Astrocyte (in vitro differentiated cells and primary cell): ENCODE data around the gene ABCA4. TPM values are rescaled to one million over a fixed set of nuclear protein-coding genes. Genes with fewer than 3 reads are reported as not detected.

Experiments
- DNase-seq: peaks from one replicate; pipeline ENCODE4 v3.0.0-alpha.2; 2010; ENCODE audit warnings: low read depth
- FAIRE-seq: peaks from 2 replicates; lab custom pipeline; 2011; peaks lifted over from hg19 to GRCh38; lab: Jason Lieb, UNC
- H2AFZ ChIP-seq: 2 replicates; pipeline ENCODE4 v1.6.0; 2012; ENCODE audit warnings: low read depth, low read length, inconsistent platforms
- H3K27ac ChIP-seq: 2 replicates; pipeline ENCODE4 v1.5.1; 2011; ENCODE audit warnings: low read depth, low read length, inconsistent platforms
- H3K27me3 ChIP-seq: 2 replicates; pipeline ENCODE4 v1.6.0; 2011; ENCODE audit warnings: low read length, inconsistent platforms; ENCODE audit not compliant: insufficient read depth
- H3K36me3 ChIP-seq: 2 replicates; pipeline ENCODE4 v1.5.1; 2011; ENCODE audit warnings: low read length, inconsistent platforms; ENCODE audit not compliant: insufficient read depth
- H3K4me1 ChIP-seq: 2 replicates; pipeline ENCODE4 v1.5.1; 2011; ENCODE audit warnings: low read length, inconsistent platforms; ENCODE audit not compliant: insufficient read depth
- H3K4me2 ChIP-seq: 2 replicates; pipeline ENCODE4 v1.6.0; 2012; ENCODE audit warnings: low read length, inconsistent platforms
- H3K4me3 ChIP-seq: 2 replicates; pipeline ENCODE4 v1.5.1; 2011; ENCODE audit warnings: low read depth, mild to moderate bottlenecking, low read length, inconsistent platforms; ENCODE audit not compliant: insufficient read depth
- H3K79me2 ChIP-seq: 2 replicates; pipeline ENCODE4 v1.6.0; 2012; ENCODE audit warnings: mild to moderate bottlenecking, low read length, inconsistent platforms; ENCODE audit not compliant: insufficient read depth
- H3K9ac ChIP-seq: 2 replicates; pipeline ENCODE4 v1.6.0; 2012; ENCODE audit warnings: mild to moderate bottlenecking, low read length, inconsistent platforms
- H3K9me3 ChIP-seq: 2 replicates; pipeline ENCODE4 v1.5.1; 2012; ENCODE audit warnings: low read depth, mild to moderate bottlenecking, low read length, inconsistent platforms; ENCODE audit not compliant: insufficient read depth
- H4K20me1 ChIP-seq: 2 replicates; pipeline ENCODE4 v1.6.0; 2012; ENCODE audit warnings: low read length, inconsistent platforms; ENCODE audit not compliant: insufficient read depth
- H3K27ac Mint-ChIP-seq: one replicate; pipeline ENCODE4 v1.8.0; 2021; ENCODE audit warnings: mild to moderate bottlenecking, mixed read lengths; ENCODE audit not compliant: unreplicated experiment
- H3K27me3 Mint-ChIP-seq: one replicate; pipeline ENCODE4 v1.8.0; 2021; ENCODE audit warnings: low read depth, mixed read lengths; ENCODE audit not compliant: unreplicated experiment
- H3K36me3 Mint-ChIP-seq: one replicate; pipeline ENCODE4 v1.8.0; 2021; ENCODE audit warnings: low read depth, mixed read lengths; ENCODE audit not compliant: unreplicated experiment
- H3K4me1 Mint-ChIP-seq: one replicate; pipeline ENCODE4 v1.8.0; 2021; ENCODE audit warnings: low read depth, mixed read lengths; ENCODE audit not compliant: unreplicated experiment
- H3K4me3 Mint-ChIP-seq: one replicate; pipeline ENCODE4 v1.8.0; 2021; ENCODE audit warnings: mild to moderate bottlenecking, moderate library complexity, mixed read lengths; ENCODE audit not compliant: unreplicated experiment
- H3K9me3 Mint-ChIP-seq: one replicate; pipeline ENCODE4 v1.8.0; 2021; ENCODE audit warnings: mild to moderate bottlenecking, mixed read lengths; ENCODE audit not compliant: unreplicated experiment
- EZH2 ChIP-seq: IDR thresholded peaks from 2 replicates; pipeline ENCODE4 v1.6.1; 2012; ENCODE audit warnings: mild to moderate bottlenecking, low read length, inconsistent platforms; ENCODE audit not compliant: insufficient read depth
- total RNA-seq: library from RNA; stranded (reverse); gene quantifications from 2 replicates; pipeline ENCODE4 v1.2.1, GENCODE V29; 2021
- TF ChIP-seq, protein P1 (sequence below): IDR thresholded peaks from 2 replicates; pipeline ENCODE4 v1.5.1; 2011; ENCODE audit warnings: low read depth, mild to moderate bottlenecking, inconsistent platforms, low read length, moderate library complexity; ENCODE audit not compliant: insufficient read depth

The ABCA4 gene
- total RNA-seq, 1 donor from 2014 or later, result 0.20 TPM

DNA sequence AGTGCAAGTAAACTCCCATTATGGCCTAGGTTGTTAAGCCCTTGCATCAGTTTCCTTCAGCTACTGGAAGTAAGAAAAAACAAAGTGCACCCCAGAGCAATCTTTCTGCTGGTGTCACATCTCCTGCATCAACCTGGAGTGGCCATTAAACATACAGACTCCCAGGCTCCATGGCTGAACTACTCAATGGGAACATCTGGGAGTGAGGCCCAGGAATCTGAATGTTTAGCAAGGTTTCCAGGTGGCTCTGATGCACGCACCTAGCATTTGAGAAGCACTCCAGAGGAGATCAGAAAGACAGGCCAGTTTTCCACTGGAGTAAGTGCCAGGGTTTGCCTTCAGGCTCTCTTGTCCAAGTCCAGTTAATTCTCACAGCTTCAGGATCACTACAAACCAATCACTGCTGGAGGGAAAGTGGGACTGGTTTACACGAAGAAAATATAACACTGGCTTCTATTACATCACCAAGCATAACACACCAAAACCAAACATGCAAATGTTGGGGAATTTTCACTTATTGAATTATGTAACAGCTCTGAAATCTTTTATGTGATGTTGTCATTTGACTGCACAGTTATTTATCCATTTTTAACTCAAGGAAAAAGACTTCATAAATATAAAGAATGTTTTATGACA lies 22.3 kb upstream of the ABCA4 start:
- no peak overlapping the region for H3K4me3 Mint-ChIP-seq
- Histone ChIP-seq H4K20me1 (no peaks in the 10 kb centered on the region), H3K9ac (no peak overlapping the region)

DNA sequence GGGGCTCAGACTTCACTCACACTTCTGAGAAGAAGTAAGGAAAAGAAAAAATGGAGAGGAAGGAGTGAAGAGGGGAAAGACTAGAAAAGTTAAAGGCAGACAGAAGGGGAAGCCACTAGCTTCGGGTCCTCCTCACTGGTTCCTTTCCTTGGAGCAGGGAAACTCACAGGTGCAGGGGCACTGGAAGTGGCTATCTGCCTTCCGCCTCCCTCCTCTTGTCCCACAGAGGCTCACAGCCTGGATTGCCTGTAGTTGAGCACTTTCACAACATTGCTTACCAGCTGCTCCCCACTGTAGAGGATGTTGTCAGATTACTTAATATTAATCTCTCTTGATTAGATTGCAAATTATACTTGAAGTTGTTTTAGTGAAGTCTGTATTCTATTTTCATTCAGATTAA lies 21.6 kb upstream of the ABCA4 start:
- H3K4me3 Mint-ChIP-seq, result no peak overlapping the region

More for the DNA sequence above, 22.3 kb upstream of the ABCA4 start:
- H3K27me3 Mint-ChIP-seq, result no peaks in the 10 kb centered on the region
- no peaks in the 10 kb centered on the region for H3K36me3 Mint-ChIP-seq
- peaks cover 10% of the 10 kb centered on the region for H3K9me3 Mint-ChIP-seq
- H3K4me1 Mint-ChIP-seq, result peaks cover 13% of the 10 kb centered on the region
- H3K27ac Mint-ChIP-seq, result no peak overlapping the region
- Histone ChIP-seq H3K4me2 (no peak overlapping the region), H3K9me3 (no peaks in the 10 kb centered on the region), H3K27ac (no peak overlapping the region), H3K79me2 (no peaks in the 10 kb centered on the region), H2AFZ (no peak overlapping the region), H3K4me1 (peaks cover 12% of the 10 kb centered on the region), H3K36me3 (no peaks in the 10 kb centered on the region), H3K27me3 (no peaks in the 10 kb centered on the region), H3K4me3 (no peak overlapping the region)
- DNase-seq (no peak), FAIRE-seq (no peak)
- TF ChIP-seq EZH2, result no peak
- TF ChIP-seq, protein P1, sequence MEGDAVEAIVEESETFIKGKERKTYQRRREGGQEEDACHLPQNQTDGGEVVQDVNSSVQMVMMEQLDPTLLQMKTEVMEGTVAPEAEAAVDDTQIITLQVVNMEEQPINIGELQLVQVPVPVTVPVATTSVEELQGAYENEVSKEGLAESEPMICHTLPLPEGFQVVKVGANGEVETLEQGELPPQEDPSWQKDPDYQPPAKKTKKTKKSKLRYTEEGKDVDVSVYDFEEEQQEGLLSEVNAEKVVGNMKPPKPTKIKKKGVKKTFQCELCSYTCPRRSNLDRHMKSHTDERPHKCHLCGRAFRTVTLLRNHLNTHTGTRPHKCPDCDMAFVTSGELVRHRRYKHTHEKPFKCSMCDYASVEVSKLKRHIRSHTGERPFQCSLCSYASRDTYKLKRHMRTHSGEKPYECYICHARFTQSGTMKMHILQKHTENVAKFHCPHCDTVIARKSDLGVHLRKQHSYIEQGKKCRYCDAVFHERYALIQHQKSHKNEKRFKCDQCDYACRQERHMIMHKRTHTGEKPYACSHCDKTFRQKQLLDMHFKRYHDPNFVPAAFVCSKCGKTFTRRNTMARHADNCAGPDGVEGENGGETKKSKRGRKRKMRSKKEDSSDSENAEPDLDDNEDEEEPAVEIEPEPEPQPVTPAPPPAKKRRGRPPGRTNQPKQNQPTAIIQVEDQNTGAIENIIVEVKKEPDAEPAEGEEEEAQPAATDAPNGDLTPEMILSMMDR, result no peak

More for the DNA sequence above, 21.6 kb upstream of the ABCA4 start:
- no peaks in the 10 kb centered on the region for H4K20me1 ChIP-seq
- H3K4me2 ChIP-seq, result peak overlapping the region; percentile 62
- TF ChIP-seq EZH2, result no peak
- TF ChIP-seq, protein P1, result no peak
- H3K9me3 Mint-ChIP-seq, result peaks cover 12% of the 10 kb centered on the region
- H3K79me2 ChIP-seq, result no peaks in the 10 kb centered on the region
- DNase-seq (no peak), FAIRE-seq (no peak)
- H3K36me3 Mint-ChIP-seq, result no peaks in the 10 kb centered on the region
- no peak overlapping the region for H3K27ac Mint-ChIP-seq
- peaks cover 12% of the 10 kb centered on the region for H3K4me1 ChIP-seq
- H2AFZ ChIP-seq, result no peak overlapping the region
- no peak overlapping the region for H3K27ac ChIP-seq
- H3K27me3 Mint-ChIP-seq, result no peaks in the 10 kb centered on the region
- no peaks in the 10 kb centered on the region for H3K36me3 ChIP-seq
- peak overlapping the region; percentile 2 for H3K9ac ChIP-seq
- H3K9me3 ChIP-seq, result no peaks in the 10 kb centered on the region
- no peak overlapping the region for H3K4me3 ChIP-seq
- peaks cover 13% of the 10 kb centered on the region for H3K4me1 Mint-ChIP-seq
- H3K27me3 ChIP-seq, result no peaks in the 10 kb centered on the region
